Fibroblast of pulmonary artery (primary cell): ENCODE measurements around the gene HDC.

Experiments used
- DNase-seq: peaks from one replicate; pipeline ENCODE4 v3.0.0-alpha.2; 2010; ENCODE audit warnings: low read depth
- H3K4me3 ChIP-seq: replicated peaks from 2 replicates; pipeline ENCODE4 v1.5.1; 2011; ENCODE audit warnings: low read depth, mild to moderate bottlenecking, control low read depth, low read length, moderate library complexity
- TF ChIP-seq, protein P1 (sequence below): IDR thresholded peaks from 2 replicates; pipeline ENCODE4 v1.5.1; 2011; ENCODE audit warnings: mild to moderate bottlenecking, control low read depth, low read length, inconsistent platforms; ENCODE audit errors: missing control alignments

HDC gene

DNA sequence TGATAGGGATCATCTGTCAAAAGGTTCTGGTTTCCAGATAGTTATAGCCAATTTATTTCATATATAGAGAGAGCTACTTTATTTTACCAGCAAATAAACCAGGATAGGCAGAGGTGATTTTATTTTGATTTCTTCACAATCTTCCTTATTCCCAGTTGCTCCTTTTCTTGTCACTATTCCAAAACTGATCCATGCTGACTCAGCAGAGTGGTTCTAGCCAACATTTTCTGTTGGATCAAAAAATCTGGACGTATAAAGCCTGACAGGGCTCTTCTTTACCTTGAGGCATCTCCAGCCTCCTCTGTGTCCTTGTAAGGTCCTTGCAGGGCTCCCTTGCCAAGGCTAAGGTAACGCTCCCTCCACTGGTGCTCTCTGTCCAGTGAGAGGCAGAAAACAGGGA lies 15.8 kb downstream of the HDC start:
- H3K4me3 ChIP-seq, result no peak overlapping the region
- TF ChIP-seq, protein P1, sequence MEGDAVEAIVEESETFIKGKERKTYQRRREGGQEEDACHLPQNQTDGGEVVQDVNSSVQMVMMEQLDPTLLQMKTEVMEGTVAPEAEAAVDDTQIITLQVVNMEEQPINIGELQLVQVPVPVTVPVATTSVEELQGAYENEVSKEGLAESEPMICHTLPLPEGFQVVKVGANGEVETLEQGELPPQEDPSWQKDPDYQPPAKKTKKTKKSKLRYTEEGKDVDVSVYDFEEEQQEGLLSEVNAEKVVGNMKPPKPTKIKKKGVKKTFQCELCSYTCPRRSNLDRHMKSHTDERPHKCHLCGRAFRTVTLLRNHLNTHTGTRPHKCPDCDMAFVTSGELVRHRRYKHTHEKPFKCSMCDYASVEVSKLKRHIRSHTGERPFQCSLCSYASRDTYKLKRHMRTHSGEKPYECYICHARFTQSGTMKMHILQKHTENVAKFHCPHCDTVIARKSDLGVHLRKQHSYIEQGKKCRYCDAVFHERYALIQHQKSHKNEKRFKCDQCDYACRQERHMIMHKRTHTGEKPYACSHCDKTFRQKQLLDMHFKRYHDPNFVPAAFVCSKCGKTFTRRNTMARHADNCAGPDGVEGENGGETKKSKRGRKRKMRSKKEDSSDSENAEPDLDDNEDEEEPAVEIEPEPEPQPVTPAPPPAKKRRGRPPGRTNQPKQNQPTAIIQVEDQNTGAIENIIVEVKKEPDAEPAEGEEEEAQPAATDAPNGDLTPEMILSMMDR, result no peak
- DNase-seq, result no peak

DNA sequence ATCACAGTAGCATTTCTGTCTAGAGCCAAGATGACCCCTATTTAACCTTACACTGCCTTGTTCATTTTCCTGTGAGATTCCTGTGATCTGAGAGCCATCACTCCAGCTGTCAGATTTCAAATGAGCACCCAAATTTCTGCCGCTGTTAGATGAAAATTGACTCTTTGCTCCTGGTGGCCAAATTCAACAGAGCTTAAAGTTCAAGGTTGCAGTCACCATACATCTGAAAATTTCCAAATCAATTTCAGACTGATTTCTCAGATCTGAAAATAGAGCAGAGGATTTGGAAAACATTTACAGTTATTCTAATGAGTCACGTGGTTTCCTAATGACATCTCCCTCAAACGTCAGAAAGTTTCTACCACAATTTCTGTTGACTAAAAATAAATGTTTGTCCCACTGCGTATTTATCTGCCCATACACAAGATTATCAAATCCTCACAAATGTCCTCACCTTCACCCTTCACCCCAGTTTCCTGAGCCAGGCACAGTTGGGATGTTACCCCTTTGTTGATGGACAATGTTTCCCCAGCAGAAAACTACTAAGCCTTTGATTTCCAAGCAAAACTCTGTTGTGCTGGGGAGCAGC lies 16.4 kb downstream of the HDC start:
- TF ChIP-seq, protein P1, result no peak
- no peak for DNase-seq
- H3K4me3 ChIP-seq, result no peak overlapping the region

DNA sequence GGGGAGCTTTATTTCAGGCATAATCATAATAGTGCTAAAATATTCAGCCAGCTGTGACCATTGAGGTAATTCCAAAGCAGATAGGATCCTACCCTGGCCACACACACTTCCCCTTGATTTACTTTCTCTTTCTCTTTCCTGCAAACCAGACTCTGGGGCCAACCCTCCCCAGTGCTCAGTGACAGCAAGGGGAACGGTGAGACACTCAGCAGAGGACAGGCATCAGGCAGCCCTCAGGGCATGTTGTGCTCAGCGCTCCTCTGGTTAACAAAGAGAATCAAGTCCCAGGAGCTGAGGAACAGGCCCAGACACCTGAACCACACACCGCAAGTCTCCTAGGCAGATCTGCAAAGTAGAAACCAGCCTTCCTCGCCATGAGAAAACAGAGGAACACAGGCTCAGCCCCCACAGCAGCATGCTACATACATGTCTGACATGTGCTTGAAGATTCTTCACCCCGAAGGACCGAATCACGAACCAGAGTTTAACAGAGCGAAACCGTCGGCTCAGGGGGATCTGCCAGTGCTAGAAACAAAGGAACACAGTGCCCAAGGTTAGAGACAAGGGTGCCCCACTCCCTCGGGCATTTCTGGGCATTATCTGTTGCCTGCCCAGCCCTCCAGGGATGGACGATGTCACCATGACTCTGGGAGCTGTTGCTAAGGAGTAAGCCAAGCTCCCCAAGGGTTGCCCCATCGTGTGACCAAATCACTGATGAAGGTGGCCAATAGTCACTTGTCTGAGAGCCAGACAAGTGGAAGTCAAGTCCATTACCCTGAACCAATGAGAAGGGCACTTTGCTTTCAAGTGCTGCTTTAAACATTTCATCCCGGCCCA lies 17.5 kb downstream of the HDC start:
- DNase-seq, result no peak
- no peak overlapping the region for H3K4me3 ChIP-seq
- TF ChIP-seq, protein P1, result no peak

GRCh38 chr15:50246631-50247030 lies 18.9 kb downstream of the HDC start:
- DNase-seq, result no peak
- no peak overlapping the region for H3K4me3 ChIP-seq
- TF ChIP-seq, protein P1, result no peak

- TF ChIP-seq, protein P1, result no peak
- H3K4me3 ChIP-seq, result no peak overlapping the region
- no peak for DNase-seq
Observed at GRCh38 chr15:50244959-50245624, 20.4 kb downstream of the HDC start.

DNA sequence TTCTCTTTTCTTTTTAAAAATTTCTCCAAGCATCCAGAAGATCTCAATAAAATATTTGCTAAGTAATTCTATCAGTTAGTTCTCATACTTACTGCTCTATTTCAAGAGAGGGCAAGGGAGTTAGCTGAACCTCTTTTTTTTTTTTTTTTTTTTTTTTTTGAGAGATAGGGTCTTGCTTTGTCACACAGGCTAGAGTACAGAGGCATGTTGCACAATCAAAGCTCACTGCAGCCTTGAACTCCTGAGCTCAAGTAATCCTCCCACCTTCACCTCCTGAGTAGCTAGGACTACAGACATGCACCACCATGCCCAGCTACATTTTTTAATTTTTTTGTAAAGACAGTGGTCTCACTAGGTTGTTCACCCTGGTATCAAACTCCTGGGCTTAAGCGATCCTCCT lies 21.4 kb downstream of the HDC start:
- TF ChIP-seq, protein P1, result no peak
- no peak for DNase-seq
- H3K4me3 ChIP-seq, result no peak overlapping the region
